HepG2 (cell line): Measurements from ENCODE around the gene NTM. TPM values are rescaled to one million over a fixed set of nuclear protein-coding genes. Genes with fewer than 3 reads are reported as not detected.

Source experiments
- ATAC-seq: fragments of 200-7000 bp; cut with Tn5 transposase; 3 replicates; pipeline ENCODE4 v1.9.1; 2020; ENCODE audit warnings: mild to moderate bottlenecking, moderate library complexity
- BruUV-seq: library from RNA; stranded (reverse); fragments of 400-500 nt; replicated peaks from 2 replicates; lab custom pipeline; 2021; lab: Mats Ljungman, UMichigan
- CTCF ChIA-PET: fragments of 300-600 bp; formaldehyde crosslinking; extraction: SDS; loops from one replicate; lab custom pipeline; 2021; ENCODE audit warnings: low total read pairs, inconsistent platforms, low intra/inter-chr PET ratio; lab: Yijun Ruan, JAX
- POLR2A ChIA-PET: fragments of 350-600 bp; sonication (Branson Sonifier 250); formaldehyde crosslinking; loops from one replicate; lab custom pipeline; 2020; ENCODE audit warnings: antibody characterized with exemption, inconsistent platforms; lab: Yijun Ruan, JAX
- DNase-seq: peaks from one replicate; pipeline ENCODE4 v3.0.0-alpha.2; 2015; ENCODE audit warnings: low spot score
- FAIRE-seq: peaks from 3 replicates; lab custom pipeline; 2011; peaks lifted over from hg19 to GRCh38; lab: Jason Lieb, UNC
- H2AFZ ChIP-seq: one replicate; pipeline ENCODE4 v1.6.1; 2011; ENCODE audit warnings: low read length, inconsistent platforms
- H3K27ac ChIP-seq: fragments of 300-600 bp; 3 replicates; pipeline ENCODE4 v1.8.0; 2011; ENCODE audit warnings: mixed run types, mild to moderate bottlenecking, mixed read lengths, low read length, inconsistent platforms; ENCODE audit not compliant: insufficient read depth; ENCODE audit errors: extremely low read length
- H3K27me3 ChIP-seq, 2 experiments: fragments of 200-600 bp in 1 of 2; 2 replicates in 1 of 2; 3 replicates in 1 of 2; pipeline versions ENCODE4 v1.6.0 to v1.8.0; 2011; ENCODE audit warnings: low read length in 2 of 2, mild to moderate bottlenecking in 2 of 2, moderate library complexity in 2 of 2, inconsistent platforms in 1 of 2; ENCODE audit not compliant: insufficient read depth in 2 of 2, control insufficient read depth in 1 of 2
- H3K36me3 ChIP-seq, 2 experiments: fragments of 200-600 bp in 1 of 2; replicated peaks in 1 of 2; 2 replicates in 1 of 2; 3 replicates in 1 of 2; pipeline versions ENCODE4 v1.5.1 to v1.8.0; 2011; ENCODE audit warnings: low read length in 2 of 2, inconsistent platforms in 1 of 2; ENCODE audit not compliant: insufficient read depth in 2 of 2, control insufficient read depth in 1 of 2
- H3K4me1 ChIP-seq: 2 replicates; pipeline ENCODE4 v1.5.1; 2012; ENCODE audit warnings: low read length, inconsistent platforms; ENCODE audit not compliant: insufficient read depth
- H3K4me2 ChIP-seq: 2 replicates; pipeline ENCODE4 v1.6.0; 2011; ENCODE audit warnings: low read depth, low read length, inconsistent platforms
- H3K4me3 ChIP-seq, 3 experiments: fragments of 200-600 bp in 1 of 3; sonication (generic), shearing (Covaris generic) in 1 of 3; replicated peaks in 1 of 3; 2 replicates each; pipeline ENCODE4 v1.5.1; 2011 to 2016; ENCODE audit warnings: low read length in 3 of 3, inconsistent platforms in 2 of 3, low read depth in 2 of 3, mild to moderate bottlenecking in 2 of 3, control low read depth in 1 of 3, mixed read lengths in 1 of 3; ENCODE audit not compliant: insufficient read depth in 1 of 3
- H3K79me2 ChIP-seq: one replicate; pipeline ENCODE4 v1.6.1; 2011; ENCODE audit warnings: low read length, inconsistent platforms; ENCODE audit not compliant: insufficient read depth
- H3K9ac ChIP-seq: 2 replicates; pipeline ENCODE4 v1.6.0; 2011; ENCODE audit warnings: mild to moderate bottlenecking, low read depth, low read length, inconsistent platforms; ENCODE audit not compliant: insufficient read depth
- H3K9me3 ChIP-seq: 2 replicates; pipeline ENCODE4 v1.5.1; 2012; ENCODE audit warnings: mild to moderate bottlenecking, low read length
- H4K20me1 ChIP-seq: 2 replicates; pipeline ENCODE4 v1.6.0; 2011; ENCODE audit warnings: inconsistent platforms, mild to moderate bottlenecking, low read length, moderate library complexity; ENCODE audit not compliant: insufficient read depth
- HIC2 ChIP-seq: sonication (generic); formaldehyde crosslinking; IDR thresholded peaks from 2 replicates; pipeline ENCODE4 v1.9.0; 2022; ENCODE audit warnings: low read depth, missing genetic modification reagents
- ISX ChIP-seq: sonication (generic); formaldehyde crosslinking; conservative IDR thresholded peaks from 2 replicates; pipeline ENCODE4 v1.5.0; 2020; ENCODE audit warnings: missing genetic modification reagents
- MBNL3 ChIP-seq: fragments of 250-450 bp; sonication (Bioruptor Pico); conservative IDR thresholded peaks from 2 replicates; pipeline ENCODE4 v1.8.0; 2022; ENCODE audit warnings: mild to moderate bottlenecking, inconsistent platforms
- NFKB2 ChIP-seq: sonication (generic); formaldehyde crosslinking; IDR thresholded peaks from 2 replicates; pipeline ENCODE4 v1.4.0; 2020; ENCODE audit warnings: missing genetic modification reagents, borderline replicate concordance
- NR1H2 ChIP-seq: sonication (generic); formaldehyde crosslinking; IDR thresholded peaks from 2 replicates; pipeline ENCODE4 v1.8.1; 2022; ENCODE audit warnings: low read depth, missing genetic modification reagents, borderline replicate concordance
- SETDB1 ChIP-seq: sonication (generic); formaldehyde crosslinking; IDR thresholded peaks from 2 replicates; pipeline ENCODE4 v1.5.1; 2020; ENCODE audit warnings: missing genetic modification reagents, mild to moderate bottlenecking, borderline replicate concordance
- ZNF280B ChIP-seq: sonication (generic); formaldehyde crosslinking; IDR thresholded peaks from 2 replicates; pipeline ENCODE4 v1.5.0; 2020; ENCODE audit warnings: missing genetic modification reagents, mild to moderate bottlenecking, borderline replicate concordance
- ZNF281 ChIP-seq: sonication (generic); formaldehyde crosslinking; IDR thresholded peaks from 2 replicates; pipeline ENCODE4 v1.4.0; 2020; ENCODE audit warnings: missing genetic modification reagents, borderline replicate concordance
- ZNF687 ChIP-seq: sonication (generic); formaldehyde crosslinking; IDR thresholded peaks from 2 replicates; pipeline ENCODE4 v1.5.1; 2020; ENCODE audit warnings: mild to moderate bottlenecking, missing genetic modification reagents, moderate library complexity
- ZNF720 ChIP-seq: sonication (generic); formaldehyde crosslinking; IDR thresholded peaks from 2 replicates; pipeline ENCODE4 v1.4.0; 2020; ENCODE audit warnings: missing genetic modification reagents
- ZSCAN31 ChIP-seq: sonication (generic); formaldehyde crosslinking; IDR thresholded peaks from 2 replicates; pipeline ENCODE4 v1.5.0; 2020; ENCODE audit warnings: low read depth, mild to moderate bottlenecking, missing genetic modification reagents
- ZSCAN9 ChIP-seq: IDR thresholded peaks from 2 replicates; pipeline ENCODE4 v1.6.1; 2016; ENCODE audit warnings: borderline replicate concordance
- WGBS: methylation state at CpG from one replicate; pipeline ENCODE4 v1.1.6; 2017; ENCODE audit warnings: low lambda C conversion rate; 5-methylcytosine and 5-hydroxymethylcytosine counted together
- in situ Hi-C: cut with HindIII; loops from 2 replicates; pipeline ENCODE4 v1.10.0; 2017; ENCODE audit warnings: low pct_unique_long_range_greater_than_20kb; ENCODE audit not compliant: extremely low pct_ligation_motif_present
- intact Hi-C: fragments of 100-400 bp; cut with micrococcal nuclease; formaldehyde crosslinking; loops from one replicate; pipeline ENCODE4 v1.10.0; 2022; ENCODE audit not compliant: unreplicated experiment
- polyA plus RNA-seq, 8 experiments: library from polyadenylated mRNA; depleted of rRNA in 3 of 8; stranded (reverse) in 7 of 8; unstranded in 1 of 8; fragments of >200 nt; fragmentation: Illumina TruSeq in 4 of 8; extraction: Trizol in 4 of 8; gene quantifications; 2 replicates each; pipeline versions ENCODE4 v1.2.1 to v1.2.3, GENCODE V29; 2011 to 2016; ENCODE audit warnings: low read depth in 4 of 8, missing spikeins in 1 of 8, mixed read lengths in 1 of 8; ENCODE audit not compliant: insufficient read depth in 1 of 8
- total RNA-seq, 5 experiments: library from RNA; depleted of rRNA; stranded (reverse); fragments of >200 nt; fragmentation: Illumina TruSeq; extraction: Trizol; gene quantifications; 2 replicates each; pipeline ENCODE4 v1.2.3, GENCODE V29; 2016; ENCODE audit warnings: low read depth in 1 of 5

The NTM gene
- total and polyA plus RNA-seq, 2 of the 13 experiments (the other 11 are each of a cell fraction or from before 2014, with no cell fraction given) = not detected

GRCh38 chr11:131409345-131409744 lies 38.9 kb downstream of the NTM start:
- no peaks in the 10 kb centered on the region for H3K27me3 ChIP-seq
- intact Hi-C loops = no loop called here

More at GRCh38 chr11:131409345-131409744, 38.9 kb downstream of the NTM start:
- Histone ChIP-seq H2AFZ (no peak overlapping the region), H3K4me3 (no peak overlapping the region), H3K27ac (no peak overlapping the region), H4K20me1 (no peaks in the 10 kb centered on the region), H3K79me2 (no peaks in the 10 kb centered on the region), H3K4me1 (no peaks in the 10 kb centered on the region), H3K36me3 (no peaks in the 10 kb centered on the region), H3K9ac (no peak overlapping the region), H3K4me2 (no peak overlapping the region), H3K9me3 (no peaks in the 10 kb centered on the region)
- POLR2A ChIA-PET = no interaction called here
- in situ Hi-C loops = no loop called here
- CTCF ChIA-PET = no interaction called here
- no TSS peak for BruUV-seq
- DNase-seq (no peak), ATAC-seq (no peak), FAIRE-seq (no peak)
- 0% methylated on average over 4 of the region's 8 CpGs for WGBS
- no peak for TF ChIP-seq NFKB2 (CRISPR knock-in tag)
- no peak for TF ChIP-seq ZNF687 (CRISPR knock-in tag)
- TF ChIP-seq ISX (CRISPR knock-in tag) = no peak
- no peak for TF ChIP-seq SETDB1 (CRISPR knock-in tag)
- TF ChIP-seq ZSCAN31 (CRISPR knock-in tag) = no peak
- no peak for TF ChIP-seq ZSCAN9 (CRISPR knock-in tag)
- no peak for TF ChIP-seq ZNF720
- no peak for TF ChIP-seq HIC2 (CRISPR knock-in tag)
- no peak for TF ChIP-seq ZNF280B (CRISPR knock-in tag)
- TF ChIP-seq MBNL3 (CRISPR knock-in tag) = no peak
- no peak for TF ChIP-seq ZNF281 (CRISPR knock-in tag)
- no peak for TF ChIP-seq NR1H2 (CRISPR knock-in tag)
